Measurements from ENCODE around the gene AFF3. TPM values are rescaled to one million over a fixed set of nuclear protein-coding genes. Genes with fewer than 3 reads are reported as not detected.

The AFF3 gene
- polyA plus RNA-seq, 3 donors from 2014 or later = 1.4 to 7.4 (median 3.8) TPM

DNA sequence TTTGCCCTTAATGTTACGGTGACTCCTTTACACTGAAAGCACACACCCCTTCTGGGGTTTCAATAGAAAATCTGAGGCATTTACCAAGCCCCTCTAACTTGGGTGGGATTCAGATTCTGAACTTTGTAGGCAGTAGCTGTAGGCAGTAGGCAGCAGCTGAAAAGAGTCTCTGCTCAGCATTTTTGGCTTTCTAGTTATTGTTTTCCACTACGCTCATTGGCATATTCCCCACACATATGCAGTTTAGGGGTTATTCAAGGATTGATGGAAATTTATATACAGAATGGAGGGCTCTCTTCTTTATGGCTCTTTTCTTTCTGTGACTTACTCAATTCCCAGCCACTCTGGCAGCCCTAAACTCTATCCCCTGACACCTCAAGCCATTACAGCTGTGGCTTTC is 419.9 kb downstream of the AFF3 start:
- no peak overlapping the region for H3K4me3 Mint-ChIP-seq
- no peak overlapping the region for H3K27ac Mint-ChIP-seq
- peaks cover 0 to 5% (median 0%) of the 10 kb centered on the region in 3 donors for H3K36me3 Mint-ChIP-seq
- H3K9me3 Mint-ChIP-seq = peaks cover 0 to 13% (median 3%) of the 10 kb centered on the region in 6 donors
- DNase-seq = no peak
- no peaks in the 10 kb centered on the region for H3K4me1 Mint-ChIP-seq
- H3K27me3 Mint-ChIP-seq (ENCODE audit: low read depth in 3 of 3) = peaks cover 0 to 3% (median 0%) of the 10 kb centered on the region in 3 donors

DNA sequence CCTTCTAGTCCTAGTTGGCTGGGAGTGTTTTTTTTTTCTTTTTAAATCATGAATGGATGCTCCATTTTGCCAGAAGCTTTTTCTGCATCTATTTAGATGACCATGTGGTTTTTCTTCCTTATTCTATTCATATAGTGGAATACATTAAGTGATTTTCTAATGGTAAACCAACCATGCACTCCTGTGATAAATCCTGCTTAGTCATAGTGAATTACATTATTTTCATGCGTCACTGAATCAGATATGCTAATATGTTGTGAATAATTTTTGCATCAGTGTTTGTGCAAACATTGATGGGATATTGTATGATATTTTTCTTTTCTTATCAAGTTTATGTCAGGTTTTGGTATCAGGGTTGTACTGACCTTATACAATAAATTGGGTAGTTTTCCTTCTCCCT is 423.3 kb downstream of the AFF3 start:
- peaks cover 0 to 5% (median 0%) of the 10 kb centered on the region in 3 donors for H3K36me3 Mint-ChIP-seq
- H3K4me1 Mint-ChIP-seq = no peaks in the 10 kb centered on the region
- peaks cover 0 to 3% (median 0%) of the 10 kb centered on the region in 3 donors for H3K27me3 Mint-ChIP-seq (ENCODE audit: low read depth in 3 of 3)
- no peak overlapping the region for H3K4me3 Mint-ChIP-seq
- peaks cover 0 to 13% (median 3%) of the 10 kb centered on the region in 6 donors for H3K9me3 Mint-ChIP-seq
- DNase-seq = no peak
- no peak overlapping the region for H3K27ac Mint-ChIP-seq

DNA sequence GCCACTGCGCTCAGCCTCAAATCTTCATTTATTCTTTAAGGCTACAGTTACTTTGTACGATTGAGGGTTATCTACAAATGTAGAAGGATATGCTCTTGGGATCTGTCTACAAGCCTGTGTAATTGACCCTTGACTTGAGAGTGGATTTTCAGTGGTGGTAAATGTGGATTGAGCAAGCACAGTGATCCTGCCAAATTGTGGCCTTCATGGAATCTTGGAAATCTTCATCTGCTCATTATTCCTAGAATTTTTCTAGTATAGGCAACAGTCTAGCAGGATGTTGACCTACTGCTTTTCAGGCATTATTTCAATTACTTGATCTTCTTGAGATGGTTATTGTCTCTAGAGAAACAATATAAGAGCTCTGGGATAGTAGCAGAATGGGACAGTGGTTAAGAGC is 426.4 kb downstream of the AFF3 start:
- no peak for DNase-seq
- Mint-ChIP-seq H3K9me3 (no peaks in the 10 kb centered on the region), H3K27me3 (ENCODE audit: low read depth in 3 of 3) (no peaks in the 10 kb centered on the region), H3K4me1 (no peaks in the 10 kb centered on the region), H3K27ac (no peak overlapping the region), H3K36me3 (no peaks in the 10 kb centered on the region), H3K4me3 (no peak overlapping the region)

DNA sequence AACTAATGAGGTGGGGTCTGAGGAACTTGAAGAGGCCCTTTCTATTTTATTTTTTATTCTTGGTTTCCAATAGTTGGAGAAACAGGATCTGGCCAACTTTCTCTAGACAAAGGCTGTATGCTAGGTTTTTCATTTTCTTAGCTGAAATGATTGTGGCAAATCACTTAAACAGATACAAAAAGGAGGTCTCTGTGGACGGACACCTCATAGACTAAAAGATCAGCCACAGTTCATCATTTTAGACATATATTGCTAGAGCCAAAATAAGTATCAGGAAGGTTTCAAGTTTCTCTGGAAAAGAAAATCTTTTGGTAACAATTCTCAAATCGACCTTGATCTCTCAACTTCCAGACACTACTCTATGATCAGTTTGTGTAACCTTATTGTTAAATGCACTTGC is 428.0 kb downstream of the AFF3 start:
- no peak for DNase-seq
- no peak overlapping the region for H3K27ac Mint-ChIP-seq
- no peaks in the 10 kb centered on the region for H3K4me1 Mint-ChIP-seq
- no peaks in the 10 kb centered on the region for H3K27me3 Mint-ChIP-seq (ENCODE audit: low read depth in 3 of 3)
- H3K36me3 Mint-ChIP-seq = no peaks in the 10 kb centered on the region
- H3K4me3 Mint-ChIP-seq = no peak overlapping the region
- H3K9me3 Mint-ChIP-seq = no peaks in the 10 kb centered on the region

DNA sequence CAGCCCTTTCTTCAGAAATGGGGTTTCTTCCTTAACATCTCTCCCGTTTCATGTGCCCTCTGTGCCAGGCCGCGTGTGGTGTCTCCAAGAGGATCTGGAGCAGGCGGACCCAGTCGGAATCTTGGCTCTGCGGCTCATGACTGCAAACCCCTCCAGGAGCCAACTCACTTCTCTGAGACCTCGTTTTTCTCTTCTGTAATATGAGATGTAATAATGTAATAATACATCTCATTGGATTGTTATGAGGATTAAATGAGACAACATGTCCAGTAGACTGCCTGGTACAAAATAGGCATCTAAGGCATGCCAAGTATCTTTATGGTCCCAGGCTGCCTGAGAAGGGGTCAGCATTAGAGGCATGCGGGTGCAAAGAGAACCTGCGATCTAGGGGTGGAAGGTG is 431.2 kb downstream of the AFF3 start:
- Mint-ChIP-seq H3K9me3 (no peaks in the 10 kb centered on the region), H3K4me1 (no peaks in the 10 kb centered on the region), H3K27ac (no peak overlapping the region), H3K4me3 (no peak overlapping the region), H3K36me3 (no peaks in the 10 kb centered on the region), H3K27me3 (ENCODE audit: low read depth in 3 of 3) (peaks cover 0 to 5% (median 3%) of the 10 kb centered on the region in 3 donors)
- DNase-seq = no peak

DNA sequence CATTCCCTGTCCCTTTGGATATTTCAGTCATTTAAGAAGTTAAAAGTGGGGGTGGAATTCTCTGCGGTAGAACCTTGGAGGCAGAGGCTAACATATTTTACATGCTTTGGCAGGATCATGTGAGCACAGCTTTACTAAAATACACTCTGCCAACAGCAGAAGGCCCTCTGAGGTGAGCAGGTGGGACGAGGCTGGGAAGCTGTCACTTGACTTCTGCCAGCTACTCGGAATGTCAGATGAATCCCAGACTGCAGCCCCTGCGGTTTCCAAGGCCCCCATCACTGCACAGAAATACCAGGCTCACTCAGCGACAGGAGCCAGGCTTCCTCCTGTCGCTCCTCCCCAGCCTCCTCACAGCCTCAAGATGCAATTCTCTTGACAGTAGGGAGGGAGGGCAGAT is 431.7 kb downstream of the AFF3 start:
- Mint-ChIP-seq H3K4me1 (no peaks in the 10 kb centered on the region), H3K4me3 (no peak overlapping the region), H3K27ac (no peak overlapping the region), H3K9me3 (no peaks in the 10 kb centered on the region), H3K36me3 (no peaks in the 10 kb centered on the region), H3K27me3 (ENCODE audit: low read depth in 3 of 3) (peaks cover 0 to 5% (median 3%) of the 10 kb centered on the region in 3 donors)
- no peak for DNase-seq

DNA sequence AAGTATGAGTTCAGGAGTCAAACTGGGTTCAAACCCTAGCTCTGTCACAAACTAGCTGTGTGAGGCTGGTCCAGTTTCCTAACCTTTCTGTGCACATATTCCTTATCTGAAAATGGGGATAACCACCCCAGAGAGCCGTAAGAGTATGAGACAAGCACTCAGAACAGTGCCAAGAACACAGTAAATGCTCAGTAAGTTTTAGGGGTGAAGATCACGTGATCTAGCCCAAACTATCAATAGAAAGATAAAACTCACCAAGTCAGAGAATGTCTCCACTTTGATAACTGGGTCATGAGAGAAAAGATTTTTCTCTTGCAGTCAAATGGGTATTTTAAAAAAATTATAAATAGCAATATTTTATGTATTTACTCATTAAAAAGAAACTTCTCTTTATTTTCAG is 433.2 kb downstream of the AFF3 start:
- DNase-seq = no peak
- Mint-ChIP-seq H3K36me3 (no peaks in the 10 kb centered on the region), H3K27me3 (ENCODE audit: low read depth in 3 of 3) (peaks cover 0 to 5% (median 3%) of the 10 kb centered on the region in 3 donors), H3K4me3 (no peak overlapping the region), H3K27ac (no peak overlapping the region), H3K4me1 (no peaks in the 10 kb centered on the region), H3K9me3 (no peaks in the 10 kb centered on the region)

DNA sequence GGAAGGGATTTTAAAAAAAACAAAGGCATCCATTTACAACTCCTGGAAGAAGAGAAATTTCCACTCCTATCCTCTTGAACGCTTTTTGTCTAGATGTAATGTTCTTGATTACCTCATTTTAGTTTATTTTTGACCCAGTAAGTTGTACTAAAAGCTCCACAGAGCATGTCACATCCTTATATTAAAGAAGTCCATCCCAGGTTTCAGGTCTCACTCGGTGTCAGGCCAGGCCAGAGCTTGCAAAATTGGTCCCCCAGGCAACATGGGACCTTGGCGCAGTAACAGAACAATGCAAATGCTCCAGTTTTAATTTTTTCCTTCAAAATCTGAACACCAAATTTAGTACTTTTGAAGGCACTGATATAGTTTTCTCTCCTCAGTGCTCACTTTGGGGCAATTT is 434.2 kb downstream of the AFF3 start:
- no peaks in the 10 kb centered on the region for H3K4me1 Mint-ChIP-seq
- no peak overlapping the region for H3K4me3 Mint-ChIP-seq
- no peak overlapping the region for H3K27ac Mint-ChIP-seq
- no peak for DNase-seq
- peaks cover 0 to 4% (median 0%) of the 10 kb centered on the region in 3 donors for H3K36me3 Mint-ChIP-seq
- no peaks in the 10 kb centered on the region for H3K9me3 Mint-ChIP-seq
- peaks cover 0 to 5% (median 3%) of the 10 kb centered on the region in 3 donors for H3K27me3 Mint-ChIP-seq (ENCODE audit: low read depth in 3 of 3)

DNA sequence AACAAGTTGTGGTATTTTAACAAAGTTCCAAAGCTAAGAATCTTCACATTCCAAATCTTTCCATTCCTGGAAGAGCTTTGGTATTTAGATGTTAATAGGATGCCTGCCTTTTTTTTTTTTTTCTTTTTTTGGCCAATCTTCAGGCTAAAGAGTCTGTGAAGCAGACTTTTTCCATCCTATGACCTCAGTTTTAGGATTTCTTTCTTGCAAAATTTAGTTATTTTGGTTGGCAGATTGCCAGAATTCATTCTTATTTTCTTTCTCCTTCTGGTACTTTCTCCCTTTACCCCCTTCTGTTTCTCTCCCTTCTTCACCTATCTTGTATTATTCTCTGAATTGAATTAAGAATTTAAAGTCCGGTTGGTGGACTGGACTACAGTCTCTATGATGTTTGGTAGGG is 434.8 kb downstream of the AFF3 start:
- DNase-seq = no peak
- Mint-ChIP-seq H3K27me3 (ENCODE audit: low read depth in 3 of 3) (peaks cover 0 to 5% (median 3%) of the 10 kb centered on the region in 3 donors), H3K27ac (no peak overlapping the region), H3K36me3 (peaks cover 0 to 4% (median 0%) of the 10 kb centered on the region in 3 donors), H3K9me3 (no peaks in the 10 kb centered on the region), H3K4me3 (no peak overlapping the region), H3K4me1 (no peaks in the 10 kb centered on the region)

DNA sequence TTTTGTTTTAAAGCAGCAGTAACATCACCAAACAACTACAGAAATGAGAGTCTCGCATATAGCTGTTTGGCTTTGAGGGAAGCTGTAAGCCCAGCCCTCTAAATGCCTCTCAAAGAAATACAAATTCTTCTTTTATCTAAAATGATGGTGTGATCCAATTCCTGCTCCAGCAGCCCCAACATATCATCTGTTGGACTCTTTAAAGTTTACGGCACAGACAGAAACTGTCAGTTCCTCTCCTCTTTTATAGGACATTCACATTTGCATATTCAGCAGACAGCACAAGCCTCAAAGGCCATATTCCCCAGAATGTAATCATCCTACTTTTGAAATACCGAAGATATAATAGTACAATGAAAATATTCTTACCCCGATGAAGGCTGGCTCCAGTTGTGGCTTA is 435.7 kb downstream of the AFF3 start:
- Mint-ChIP-seq H3K36me3 (peaks cover 0 to 4% (median 0%) of the 10 kb centered on the region in 3 donors), H3K4me1 (no peaks in the 10 kb centered on the region), H3K9me3 (no peaks in the 10 kb centered on the region), H3K27me3 (ENCODE audit: low read depth in 3 of 3) (peaks cover 0 to 6% (median 5%) of the 10 kb centered on the region in 3 donors), H3K4me3 (no peak overlapping the region), H3K27ac (no peak overlapping the region)
- no peak for DNase-seq

DNA sequence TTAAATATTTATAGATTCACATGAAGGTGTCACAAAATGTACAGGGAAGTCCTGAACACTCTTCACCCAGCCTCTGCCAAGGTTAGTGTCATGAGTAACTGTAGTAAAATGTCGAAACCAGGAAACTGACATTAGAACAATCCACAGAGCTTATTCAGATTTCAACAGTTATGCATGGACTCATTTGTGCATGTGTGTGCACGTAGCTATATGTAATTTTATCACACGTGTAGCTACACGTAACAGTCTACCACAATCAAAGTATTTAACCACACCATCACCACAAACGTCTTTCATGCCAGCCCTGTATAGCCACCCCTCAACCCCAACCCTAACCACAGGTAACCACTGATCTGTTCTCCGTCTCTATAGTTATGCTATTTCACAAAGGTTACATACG is 440.9 kb downstream of the AFF3 start:
- H3K4me3 Mint-ChIP-seq = no peak overlapping the region
- H3K36me3 Mint-ChIP-seq = peaks cover 0 to 4% (median 0%) of the 10 kb centered on the region in 3 donors
- DNase-seq = no peak
- no peaks in the 10 kb centered on the region for H3K4me1 Mint-ChIP-seq
- no peak overlapping the region for H3K27ac Mint-ChIP-seq
- peaks cover 2 to 5% (median 3%) of the 10 kb centered on the region in 3 donors for H3K27me3 Mint-ChIP-seq (ENCODE audit: low read depth in 3 of 3)
- no peaks in the 10 kb centered on the region for H3K9me3 Mint-ChIP-seq

DNA sequence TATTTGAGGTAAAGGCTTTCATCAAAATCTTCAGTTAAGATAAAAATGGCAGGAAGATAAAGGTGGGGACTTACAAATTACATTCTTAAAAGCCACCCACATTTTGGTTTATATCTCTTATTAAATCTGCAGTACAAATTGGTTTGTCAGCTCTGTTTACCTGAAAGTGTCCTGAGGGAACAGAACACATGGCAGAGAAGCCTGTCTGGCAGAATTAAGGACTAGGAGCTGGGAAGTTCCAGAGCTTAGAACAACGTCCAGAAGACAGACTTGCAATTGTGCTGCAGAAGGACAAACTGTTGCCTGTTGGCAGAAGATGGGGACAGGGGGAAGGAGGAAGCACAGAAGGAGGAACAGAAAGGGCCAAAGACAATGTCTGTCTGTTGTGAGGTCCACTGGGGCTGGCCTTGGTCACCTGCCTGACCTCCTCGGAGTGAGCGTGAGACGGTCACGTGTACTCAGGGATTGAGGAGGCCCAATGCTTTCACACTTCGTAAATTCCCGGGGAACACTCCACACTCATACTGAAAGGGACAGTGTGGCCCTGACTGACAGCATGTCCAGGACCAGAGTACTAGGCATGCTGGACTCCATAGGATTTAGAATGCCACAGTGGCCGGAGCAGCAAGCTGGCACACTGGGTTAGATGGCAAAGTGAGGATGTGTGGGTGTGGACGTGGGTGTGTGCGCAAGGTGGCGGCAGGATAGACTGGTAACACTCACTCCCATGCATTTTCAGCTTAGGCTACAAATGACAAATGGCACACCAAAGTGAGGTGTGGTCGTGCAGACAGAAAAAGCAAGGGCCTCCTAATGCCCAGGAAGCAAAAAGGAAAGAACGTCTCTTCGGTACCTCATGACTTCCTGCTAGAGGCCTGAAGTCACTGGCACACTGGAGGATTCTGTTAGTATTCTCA is 441.6 kb downstream of the AFF3 start:
- H3K27me3 Mint-ChIP-seq (ENCODE audit: low read depth in 3 of 3) = peaks cover 2 to 3% (median 3%) of the 10 kb centered on the region in 3 donors
- H3K9me3 Mint-ChIP-seq = no peaks in the 10 kb centered on the region
- no peak overlapping the region for H3K4me3 Mint-ChIP-seq
- no peak overlapping the region for H3K27ac Mint-ChIP-seq
- no peaks in the 10 kb centered on the region for H3K4me1 Mint-ChIP-seq
- H3K36me3 Mint-ChIP-seq = peaks cover 0 to 4% (median 0%) of the 10 kb centered on the region in 3 donors
- DNase-seq = no peak

DNA sequence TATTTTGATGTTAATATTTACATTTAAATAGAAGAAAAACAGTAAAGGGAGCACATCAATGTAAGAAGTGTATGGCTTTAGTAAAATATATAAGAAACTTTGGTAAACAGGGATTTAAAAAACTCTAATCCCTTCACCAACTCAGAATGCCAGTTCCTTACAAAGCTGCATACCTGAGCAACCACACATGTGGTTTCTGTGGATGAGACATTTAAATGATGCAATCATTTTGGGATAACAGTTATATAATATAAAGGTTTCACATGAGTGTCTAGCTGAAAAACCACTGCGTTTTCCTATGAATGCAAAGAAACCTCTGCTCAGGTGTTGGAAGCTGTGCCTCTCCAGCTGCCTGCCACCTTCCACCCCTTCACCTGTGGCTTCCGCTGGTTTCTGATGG is 443.5 kb downstream of the AFF3 start:
- H3K27me3 Mint-ChIP-seq (ENCODE audit: low read depth in 3 of 3) = peaks cover 2 to 3% (median 3%) of the 10 kb centered on the region in 3 donors
- H3K27ac Mint-ChIP-seq = no peak overlapping the region
- H3K4me3 Mint-ChIP-seq = no peak overlapping the region
- H3K9me3 Mint-ChIP-seq = no peaks in the 10 kb centered on the region
- no peak for DNase-seq
- H3K36me3 Mint-ChIP-seq = peaks cover 0 to 4% (median 0%) of the 10 kb centered on the region in 3 donors
- H3K4me1 Mint-ChIP-seq = no peaks in the 10 kb centered on the region

DNA sequence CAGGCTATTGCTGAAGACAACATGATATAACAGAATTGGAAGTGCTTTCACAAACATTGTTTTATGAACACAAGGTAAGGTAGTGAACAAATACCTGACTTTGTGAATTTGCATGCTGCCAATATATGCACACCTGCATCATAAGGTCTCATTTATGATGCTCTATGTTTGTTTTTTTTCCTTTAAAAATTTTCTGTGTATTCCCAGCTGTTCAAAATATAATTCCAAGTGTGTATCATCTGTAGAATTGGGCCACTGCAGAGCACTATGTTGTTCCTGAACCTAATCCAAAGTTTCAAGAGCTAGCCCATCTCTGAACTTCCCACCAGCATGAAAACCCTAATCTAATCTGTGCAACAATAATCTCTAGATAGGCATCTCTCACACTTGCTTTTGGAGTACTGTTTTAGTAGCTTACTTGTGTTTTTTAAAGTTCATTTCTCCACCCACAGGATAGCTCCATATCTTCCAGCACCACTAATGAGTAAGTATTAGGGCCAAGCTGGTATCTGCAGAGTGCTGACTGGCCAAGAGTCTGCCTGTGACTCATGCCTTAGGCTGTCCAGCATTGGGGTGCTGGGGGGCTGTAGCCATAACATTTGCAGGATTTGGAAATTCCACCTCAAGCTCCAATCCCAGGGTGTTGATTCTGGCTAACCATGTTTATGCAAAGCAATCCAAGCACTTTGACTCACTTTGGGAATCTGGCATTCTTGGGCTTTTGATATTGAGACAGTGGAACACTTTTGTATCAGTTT is 444.4 kb downstream of the AFF3 start:
- Mint-ChIP-seq H3K36me3 (no peaks in the 10 kb centered on the region), H3K27ac (no peak overlapping the region), H3K4me3 (no peak overlapping the region), H3K9me3 (no peaks in the 10 kb centered on the region), H3K27me3 (ENCODE audit: low read depth in 3 of 3) (peaks cover 2 to 3% (median 3%) of the 10 kb centered on the region in 3 donors), H3K4me1 (no peaks in the 10 kb centered on the region)
- no peak for DNase-seq
